ENCODE data around the gene CD22. TPM values are rescaled to one million over a fixed set of nuclear protein-coding genes. Genes with fewer than 3 reads are reported as not detected.
A peak's percentile ranks its signal among the peaks of the same experiment; 100 is the strongest.

The CD22 gene
- total and polyA plus RNA-seq, 7 donors, result 0.11 to 3.2 (median 0.32) TPM

- no peaks in the 10 kb centered on the region for H3K4me1 ChIP-seq
- intact Hi-C loops (cut with DNase I), result no loop called here
- H3K9me3 ChIP-seq, result peaks cover 4% of the 10 kb centered on the region
- peaks cover 0 to 16% (median 12%) of the 10 kb centered on the region in 3 donors for H3K27me3 ChIP-seq (ENCODE audit: insufficient read depth in 3 of 3, low read length in 2 of 3)
- no peaks in the 10 kb centered on the region for H3K36me3 ChIP-seq (ENCODE audit: insufficient read depth in 1 of 2, low read depth in 1 of 2)
- ATAC-seq (no peak), DNase-seq (no peak)
- no peak overlapping the region for H3K4me3 ChIP-seq
- no peak for TF ChIP-seq CTCF (IDR thresholded peaks at IDR 0.05)
- H3K27ac ChIP-seq, result no peak overlapping the region
- WGBS, 3 donors, result 72 to 83% (median 77%) methylated on average over 7 of the region's 7 CpGs
These were observed 11.4 kb upstream of the CD22 start for GRCh38 chr19:35317464-35318043.

- Histone ChIP-seq H3K9me3 (peaks cover 4% of the 10 kb centered on the region), H3K27ac (no peak overlapping the region), H3K4me3 (no peak overlapping the region), H3K4me1 (no peaks in the 10 kb centered on the region), H3K36me3 (ENCODE audit: insufficient read depth in 1 of 2, low read depth in 1 of 2) (no peaks in the 10 kb centered on the region), H3K27me3 (ENCODE audit: insufficient read depth in 3 of 3, low read length in 2 of 3) (peaks cover 0 to 12% (median 12%) of the 10 kb centered on the region in 3 donors)
- intact Hi-C loops (cut with DNase I), result no loop called here
- ATAC-seq (peak; percentile 55 to 92 (median 76)), DNase-seq (peak; percentile 72)
- no peak for TF ChIP-seq CTCF (IDR thresholded peaks at IDR 0.05)
- 31 to 40% (median 38%) methylated on average over 16 of the region's 16 CpGs for WGBS, 3 donors
These were observed 10.1 kb upstream of the CD22 start for GRCh38 chr19:35318679-35319448.

GRCh38 chr19:35320065-35320713 is 8.8 kb upstream of the CD22 start:
- Histone ChIP-seq H3K27me3 (ENCODE audit: insufficient read depth in 3 of 3, low read length in 2 of 3) (peaks cover 0 to 12% (median 8%) of the 10 kb centered on the region in 3 donors), H3K9me3 (peaks cover 4% of the 10 kb centered on the region), H3K27ac (no peak overlapping the region), H3K4me3 (no peak overlapping the region), H3K36me3 (ENCODE audit: insufficient read depth in 1 of 2, low read depth in 1 of 2) (no peaks in the 10 kb centered on the region), H3K4me1 (no peaks in the 10 kb centered on the region)
- intact Hi-C loops (cut with DNase I), result no loop called here
- no peak for DNase-seq
- 61 to 64% (median 62%) methylated on average over 12 of the region's 12 CpGs for WGBS, 3 donors
- no peak for TF ChIP-seq CTCF (IDR thresholded peaks at IDR 0.05)
- ATAC-seq, result no peak

- peaks cover 0 to 11% (median 4%) of the 10 kb centered on the region in 3 donors for H3K27me3 ChIP-seq (ENCODE audit: insufficient read depth in 3 of 3, low read length in 2 of 3)
- peaks cover 4% of the 10 kb centered on the region for H3K9me3 ChIP-seq
- H3K4me3 ChIP-seq, result no peak overlapping the region
- no peak for ATAC-seq
- no peaks in the 10 kb centered on the region for H3K4me1 ChIP-seq
- no peaks in the 10 kb centered on the region for H3K36me3 ChIP-seq (ENCODE audit: insufficient read depth in 1 of 2, low read depth in 1 of 2)
- H3K27ac ChIP-seq, result no peak overlapping the region
- no peak for TF ChIP-seq CTCF (IDR thresholded peaks at IDR 0.05)
- intact Hi-C loops (cut with DNase I), result no loop called here
- 85 to 92% (median 88%) methylated on average over 2 of the region's 2 CpGs for WGBS, 3 donors
- DNase-seq, result no peak
These were observed 7.7 kb upstream of the CD22 start for GRCh38 chr19:35321291-35321690.

Data from psoas muscle (tissue), 8 donors.